SK-N-SH (cell line): ENCODE results near the gene OVOL1.

Experiments
- CHD2 ChIP-seq: fragments of 150-350 bp; IDR thresholded peaks from 2 replicates; pipeline ENCODE4 v1.6.1; 2018; ENCODE audit warnings: low read length; ENCODE audit not compliant: partially characterized antibody
- CTCF ChIP-seq: fragments of 200-600 bp; sonication (generic); IDR thresholded peaks from 2 replicates; pipeline ENCODE4 v1.6.1; 2017; ENCODE audit warnings: antibody characterized with exemption, mild to moderate bottlenecking, moderate library complexity
- EP300 ChIP-seq, 2 experiments: IDR thresholded peaks; 2 replicates each; pipeline versions ENCODE4 v1.4.0 to v1.6.1; 2012; ENCODE audit warnings: borderline replicate concordance in 1 of 2, low read depth in 1 of 2, low read length in 1 of 2
- POLR2AphosphoS5 ChIP-seq: IDR thresholded peaks from 2 replicates; pipeline ENCODE4 v1.6.1; 2012; ENCODE audit warnings: low read depth, low read length
- RCOR1 ChIP-seq: fragments of 150-350 bp; IDR thresholded peaks from 2 replicates; pipeline ENCODE4 v1.6.1; 2017; ENCODE audit warnings: antibody characterized with exemption, low read length
- REST ChIP-seq: IDR thresholded peaks from 2 replicates; pipeline ENCODE4 v1.6.1; 2012; ENCODE audit warnings: mild to moderate bottlenecking, low read depth, low read length, moderate library complexity
- RFX5 ChIP-seq: IDR thresholded peaks from 2 replicates; pipeline ENCODE4 v1.6.1; 2012; ENCODE audit warnings: mild to moderate bottlenecking, improper control_type of control experiment, low read length
- SIN3A ChIP-seq: IDR thresholded peaks from 2 replicates; pipeline ENCODE4 v1.6.1; 2012; ENCODE audit warnings: low read depth, mild to moderate bottlenecking, low read length, moderate library complexity, borderline replicate concordance
- TAF1 ChIP-seq: IDR thresholded peaks from 2 replicates; pipeline ENCODE4 v1.6.1; 2012; ENCODE audit warnings: low read depth, mild to moderate bottlenecking, low read length, moderate library complexity, borderline replicate concordance
- USF1 ChIP-seq: IDR thresholded peaks from 2 replicates; pipeline ENCODE4 v1.4.0; 2012; ENCODE audit warnings: low read depth, borderline replicate concordance
- YY1 ChIP-seq: IDR thresholded peaks from 2 replicates; pipeline ENCODE4 v1.4.0; 2012; ENCODE audit warnings: low read depth, mild to moderate bottlenecking

GRCh38 chr11:65801153-65801987, 14.5 kb downstream of the OVOL1 start:
- TF ChIP-seq TAF1 = no peak
- no peak for TF ChIP-seq CTCF
- TF ChIP-seq CHD2 = no peak
- TF ChIP-seq EP300 (IDR thresholded peaks at IDR 0.05; ENCODE audit: borderline replicate concordance in 1 of 2, low read depth in 1 of 2, low read length in 1 of 2) = no peak
- no peak for TF ChIP-seq RFX5
- no peak for TF ChIP-seq SIN3A
- TF ChIP-seq RCOR1 = no peak
- TF ChIP-seq USF1 = no peak
- TF ChIP-seq POLR2AphosphoS5 = no peak
- TF ChIP-seq YY1 = no peak
- no peak for TF ChIP-seq REST
